Activated CD4-positive, alpha-beta T cell treated with anti-CD3 and anti-CD28 coated beads, Interleukin-2, amount 50 U/mL, for 24 hours (primary cell): ENCODE data around the gene SH2D3A.
A peak's percentile ranks its signal among the peaks of the same experiment; 100 is the strongest.
"Not testable (repeated sequence)": the region's sequence is repeated elsewhere in the genome, so short reads cannot be mapped to it uniquely, and the experiment has no call there.

Source experiments
- DNase-seq, 2 donors: peaks; one replicate each; pipeline ENCODE4 v3.0.0-alpha.2; 2020; ENCODE audit warnings: low read depth in 1 of 2, low spot score in 1 of 2

SH2D3A gene

GRCh38 chr19:6761053-6761676 lies 6.1 kb downstream of the SH2D3A start:
- DNase-seq = no peak

GRCh38 chr19:6760606-6761005 lies 6.6 kb downstream of the SH2D3A start:
- no peak for DNase-seq

GRCh38 chr19:6754653-6755463 lies 12.4 kb downstream of the SH2D3A start:
- no peak for DNase-seq

- no peak for DNase-seq
Observed at GRCh38 chr19:6754136-6754535, 13.1 kb downstream of the SH2D3A start.

GRCh38 chr19:6753178-6754031 lies 13.8 kb downstream of the SH2D3A start:
- peak; percentile 66 to 81 for DNase-seq

GRCh38 chr19:6752256-6753177 lies 14.7 kb downstream of the SH2D3A start:
- DNase-seq = no peak

GRCh38 chr19:6751189-6751588 lies 16.0 kb downstream of the SH2D3A start:
- no peak for DNase-seq

GRCh38 chr19:6750062-6750461 lies 17.2 kb downstream of the SH2D3A start:
- no peak for DNase-seq

- not testable (repeated sequence) for DNase-seq
Observed at GRCh38 chr19:6748543-6748942, 18.7 kb downstream of the SH2D3A start.

- no peak for DNase-seq
Observed at GRCh38 chr19:6745965-6746364, 21.3 kb downstream of the SH2D3A start.

- DNase-seq = no peak
Observed at GRCh38 chr19:6744381-6745301, 22.6 kb downstream of the SH2D3A start.

- DNase-seq = no peak
Observed at GRCh38 chr19:6743714-6744380, 23.4 kb downstream of the SH2D3A start.

GRCh38 chr19:6743066-6743465 lies 24.2 kb downstream of the SH2D3A start:
- no peak for DNase-seq

- DNase-seq = no peak
Observed at GRCh38 chr19:6740589-6741343, 26.5 kb downstream of the SH2D3A start.

- no peak for DNase-seq
Observed at GRCh38 chr19:6739883-6740588, 27.2 kb downstream of the SH2D3A start.

- peak; percentile 69 to 70 for DNase-seq
Observed at GRCh38 chr19:6739390-6739882, 27.8 kb downstream of the SH2D3A start, which contains the start of gene TRIP10. TSS of gene TRIP10 (plus strand) at chr19:6739680. CDS start at chr19:6739762, 82 bp downstream.

- DNase-seq = no peak
Observed at GRCh38 chr19:6738787-6739389, 28.3 kb downstream of the SH2D3A start.
